K562 (cell line): ENCODE measurements around the gene STEEP1. TPM values are rescaled to one million over a fixed set of nuclear protein-coding genes. Genes with fewer than 3 reads are reported as not detected.

Source experiments
- BHLHE40 ChIP-seq: IDR thresholded peaks from 2 replicates; pipeline ENCODE4 v1.6.1; 2011; ENCODE audit warnings: low read length, improper control_type of control experiment
- ELF1 ChIP-seq: fragments of 200-800 bp; sonication (Bioruptor generic); IDR thresholded peaks from 2 replicates; pipeline ENCODE4 v1.6.1; 2016; ENCODE audit warnings: missing genetic modification characterization, missing compliant biosample characterization
- MCM7 ChIP-seq, 2 experiments: fragments of 450-650 bp; IDR thresholded peaks; 2 replicates each; pipeline ENCODE4 v1.6.1; 2016 to 2018
- PBX2 ChIP-seq, 2 experiments: IDR thresholded peaks in 1 of 2; conservative IDR thresholded peaks in 1 of 2; 2 replicates each; pipeline ENCODE4 v1.6.1; 2016; ENCODE audit warnings: low read depth in 2 of 2, mild to moderate bottlenecking in 1 of 2, missing compliant biosample characterization in 1 of 2, missing genetic modification characterization in 1 of 2, moderate library complexity in 1 of 2
- PHF8 ChIP-seq: fragments of 200-600 bp; sonication (generic); IDR thresholded peaks from 2 replicates; pipeline ENCODE4 v1.6.1; 2012; ENCODE audit warnings: mixed run types, mild to moderate bottlenecking, inconsistent platforms, low read length, moderate library complexity, borderline replicate concordance
- POLR2H ChIP-seq: IDR thresholded peaks from 2 replicates; pipeline ENCODE4 v1.6.1; 2016; ENCODE audit warnings: missing genetic modification characterization, low read depth, mild to moderate bottlenecking, control low read depth, missing compliant biosample characterization, moderate library complexity
- RREB1 ChIP-seq: fragments of 250-450 bp; sonication (Bioruptor Pico); IDR thresholded peaks from 2 replicates; pipeline ENCODE4 v1.4.0; 2020
- UBTF ChIP-seq, 2 experiments: IDR thresholded peaks; 2 replicates each; pipeline ENCODE4 v1.6.1; 2012; ENCODE audit warnings: improper control_type of control experiment in 2 of 2, low read depth in 2 of 2, low read length in 2 of 2, borderline replicate concordance in 1 of 2
- ZBTB43 ChIP-seq: sonication (generic); formaldehyde crosslinking; IDR thresholded peaks from 2 replicates; pipeline ENCODE4 v1.8.0; 2023; ENCODE audit warnings: mild to moderate bottlenecking, missing genetic modification reagents
- ZNF511 ChIP-seq: sonication (generic); formaldehyde crosslinking; IDR thresholded peaks from 2 replicates; pipeline ENCODE4 v1.8.0; 2022; ENCODE audit warnings: mild to moderate bottlenecking, missing genetic modification reagents
- polyA plus RNA-seq, 8 experiments: library from polyadenylated mRNA; depleted of rRNA in 4 of 8; stranded (reverse) in 5 of 8; unstranded in 3 of 8; fragments of >200 nt; fragmentation: Nextera tagmentation in 2 of 8; fragmentation: Illumina TruSeq in 1 of 8; extraction: Ambion mirVana in 2 of 8; extraction: Trizol in 1 of 8; gene quantifications; 2 replicates each; pipeline versions ENCODE4 v1.2.1 to v1.2.3, GENCODE V29; 2011 to 2014; ENCODE audit warnings: inconsistent platforms in 1 of 8, missing spikeins in 1 of 8
- total RNA-seq, 7 experiments: library from RNA; depleted of rRNA in 6 of 7; stranded (reverse); fragments of >200 nt in 6 of 7; fragmentation: Illumina TruSeq in 2 of 7; extraction: Trizol in 2 of 7; gene quantifications; 2 replicates each; pipeline versions ENCODE4 v1.2.1 to v1.2.3, GENCODE V29; 2011 to 2021; ENCODE audit warnings: low replicate concordance in 1 of 7

The STEEP1 gene
- total and polyA plus RNA-seq, 9 of the 15 experiments (the other 6 are each of a cell fraction or from before 2014, with no cell fraction given): 15.0 to 73.7 (median 40.3) TPM

GRCh38 chrX:119574394-119575266 is 9.4 kb upstream of the STEEP1 start, which contains the start of gene UBE2A (continued):
- TF ChIP-seq UBTF (IDR thresholded peaks at IDR 0.05; ENCODE audit: borderline replicate concordance in 1 of 2, low read depth in 2 of 2, low read length in 2 of 2) (peak; percentile 16 to 62; a peak in 1 of 4 replicates), BHLHE40 (peak; percentile 92), ELF1 (tag) (peak; percentile 42; the same call in 1 of the 2 replicates), PBX2 (CRISPR knock-in tag; IDR thresholded peaks at IDR 0.05; ENCODE audit: low read depth) (no peak), PBX2 (tag; conservative IDR thresholded peaks at IDR 0.05; ENCODE audit: low read depth) (no peak), ZNF511 (CRISPR knock-in tag) (peak; percentile 31; the same call in 1 of the 2 replicates), ZBTB43 (peak; percentile 78; the same call in 1 of the 2 replicates), RREB1 (no peak), PHF8 (peak; percentile 71), MCM7 (IDR thresholded peaks at IDR 0.05) (no peak), POLR2H (tag) (peak; percentile 92)
